HG03342 (cell line): ENCODE results near the gene GNPDA2.

Experiments used
- ATAC-seq: cut with Tn5 transposase; IDR thresholded peaks from one replicate; pipeline ENCODE4 v1.9.1; 2021; ENCODE audit warnings: mild to moderate bottlenecking, moderate library complexity; ENCODE audit not compliant: unreplicated experiment

The GNPDA2 gene

GRCh38 chr4:44679060-44679459, 47.3 kb downstream of the GNPDA2 start:
- ATAC-seq = peak; percentile 6

- ATAC-seq = peak; percentile 96
Measured at GRCh38 chr4:44678094-44679041, 48.0 kb downstream of the GNPDA2 start, which contains the start of gene GUF1. TSS of gene GUF1 (plus strand) at chr4:44678420. CDS start at chr4:44678623, 203 bp downstream.

- no peak for ATAC-seq
Measured at GRCh38 chr4:44675366-44675765, 51.0 kb downstream of the GNPDA2 start.

DNA sequence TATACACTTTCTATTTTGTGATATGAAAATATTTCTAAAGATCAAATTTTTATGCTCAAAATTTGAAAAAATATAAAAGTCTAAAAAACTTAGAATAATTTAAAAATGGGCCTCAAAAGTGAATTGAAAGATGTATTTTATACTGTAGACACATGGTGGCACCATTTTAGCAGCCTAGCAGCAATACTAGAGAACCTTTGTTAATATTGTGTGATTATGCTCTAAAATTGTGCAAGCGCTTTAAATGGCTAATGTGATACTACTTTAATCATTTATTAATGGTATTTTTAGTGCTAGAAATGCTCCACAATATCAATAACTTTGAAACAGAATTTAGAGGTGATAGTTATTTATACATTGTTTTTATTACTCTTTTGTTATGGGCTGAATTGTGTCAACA, 51.9 kb downstream of the GNPDA2 start:
- no peak for ATAC-seq

GRCh38 chr4:44671636-44672035, 54.7 kb downstream of the GNPDA2 start:
- ATAC-seq = no peak

GRCh38 chr4:44670506-44671199, 55.7 kb downstream of the GNPDA2 start:
- no peak for ATAC-seq

- no peak for ATAC-seq
Measured at GRCh38 chr4:44668526-44668925, 57.8 kb downstream of the GNPDA2 start.

- ATAC-seq = no peak
Measured at GRCh38 chr4:44663539-44664263, 62.7 kb downstream of the GNPDA2 start.

GRCh38 chr4:44662623-44663005, 63.7 kb downstream of the GNPDA2 start:
- ATAC-seq = no peak

- no peak for ATAC-seq
Measured at GRCh38 chr4:44661940-44662622, 64.3 kb downstream of the GNPDA2 start.

DNA sequence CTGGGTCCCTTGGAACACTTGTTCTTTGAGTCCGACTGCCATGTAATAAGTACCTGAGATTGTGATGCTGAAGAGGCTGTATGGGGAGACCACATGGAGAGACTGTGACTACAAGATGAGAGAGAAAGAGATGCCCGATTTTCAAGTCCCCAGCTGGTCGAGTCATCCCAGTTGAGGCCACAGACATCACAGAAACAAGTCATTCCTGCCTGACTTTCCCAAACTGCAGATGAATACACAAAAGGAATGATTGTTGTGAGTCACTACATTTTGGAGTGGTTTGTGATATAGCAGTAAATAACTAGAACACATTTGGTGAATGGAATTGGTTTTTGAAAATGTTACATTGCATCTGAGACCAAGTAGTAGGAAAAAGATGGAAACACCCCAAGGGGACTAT, 66.0 kb downstream of the GNPDA2 start:
- no peak for ATAC-seq

DNA sequence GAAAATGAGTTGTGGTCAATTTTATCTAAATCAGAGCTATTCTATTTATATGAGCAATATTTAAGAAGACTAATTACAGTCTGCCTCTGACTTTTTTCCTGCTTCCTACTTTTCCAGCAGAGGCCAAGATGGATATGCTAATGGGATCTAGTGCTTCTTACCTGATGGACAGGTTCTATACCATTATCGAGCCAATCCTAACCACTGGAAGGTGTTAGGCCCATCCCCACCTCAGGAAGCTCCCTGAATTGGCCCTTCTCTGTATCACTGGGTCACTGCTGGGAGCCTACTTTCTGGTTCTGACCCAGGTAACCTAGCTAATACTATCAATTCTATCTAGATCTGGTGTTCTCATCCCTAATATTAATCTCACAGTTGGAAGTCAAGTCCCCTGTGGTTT, 74.4 kb downstream of the GNPDA2 start:
- ATAC-seq = no peak
